COR-L47 (cell line): Measurements from ENCODE around the gene CPA1.
A peak's percentile ranks its signal among the peaks of the same experiment; 100 is the strongest.

ENCODE experiments used
- DNase-seq: peaks from one replicate; lab custom pipeline; 2025; lab: John Stamatoyannopoulos, UW

The CPA1 gene

GRCh38 chr7:130396109-130396508, 15.8 kb downstream of the CPA1 start:
- no peak for DNase-seq

GRCh38 chr7:130397051-130397757, 16.9 kb downstream of the CPA1 start:
- DNase-seq = no peak

GRCh38 chr7:130397758-130398073, 17.4 kb downstream of the CPA1 start:
- DNase-seq = peak; percentile 68

- DNase-seq = no peak
Measured at GRCh38 chr7:130398526-130399090, 18.3 kb downstream of the CPA1 start.

GRCh38 chr7:130400120-130400572, 19.9 kb downstream of the CPA1 start:
- DNase-seq = no peak

- DNase-seq = no peak
Measured at GRCh38 chr7:130401101-130401500, 20.8 kb downstream of the CPA1 start.

- no peak for DNase-seq
Measured at GRCh38 chr7:130401578-130401977, 21.3 kb downstream of the CPA1 start.

- no peak for DNase-seq
Measured at GRCh38 chr7:130405003-130405402, 24.7 kb downstream of the CPA1 start.

- no peak for DNase-seq
Measured at GRCh38 chr7:130409067-130409711, 28.9 kb downstream of the CPA1 start.

GRCh38 chr7:130409712-130410072, 29.4 kb downstream of the CPA1 start:
- DNase-seq = no peak

GRCh38 chr7:130410868-130411541, 30.7 kb downstream of the CPA1 start:
- no peak for DNase-seq

GRCh38 chr7:130413201-130413600, 32.9 kb downstream of the CPA1 start:
- no peak for DNase-seq

GRCh38 chr7:130415006-130415405, 34.7 kb downstream of the CPA1 start:
- DNase-seq = no peak

- no peak for DNase-seq
Measured at GRCh38 chr7:130417213-130417612, 36.9 kb downstream of the CPA1 start.

GRCh38 chr7:130418306-130418705, 38.0 kb downstream of the CPA1 start:
- DNase-seq = no peak

GRCh38 chr7:130419658-130420057, 39.4 kb downstream of the CPA1 start:
- no peak for DNase-seq

- DNase-seq = no peak
Measured at GRCh38 chr7:130420943-130421578, 40.8 kb downstream of the CPA1 start.

- peak; percentile 58 for DNase-seq
Measured at GRCh38 chr7:130421684-130422083, 41.4 kb downstream of the CPA1 start.

- no peak for DNase-seq
Measured at GRCh38 chr7:130423501-130424037, 43.3 kb downstream of the CPA1 start.

- DNase-seq = no peak
Measured at GRCh38 chr7:130425796-130426195, 45.5 kb downstream of the CPA1 start.

- no peak for DNase-seq
Measured at GRCh38 chr7:130426564-130426963, 46.3 kb downstream of the CPA1 start.

GRCh38 chr7:130429019-130429418, 48.7 kb downstream of the CPA1 start:
- no peak for DNase-seq
